Uterus (tissue), 4 donors: ENCODE results near the gene EPYC. TPM values are rescaled to one million over a fixed set of nuclear protein-coding genes. Genes with fewer than 3 reads are reported as not detected.

Experiments
- DNase-seq, 2 donors: peaks; one replicate each; pipeline ENCODE4 v3.0.0-alpha.2; 2019 to 2020
- H3K27ac ChIP-seq, 2 donors: fragments of 200-600 bp; sonication (generic); 1 replicate in 1 of 2; 2 replicates in 1 of 2; pipeline ENCODE4 v1.5.1; 2016 to 2018
- H3K27me3 ChIP-seq, 2 donors: fragments of 200-600 bp; sonication (generic); one replicate each; pipeline ENCODE4 v1.5.1; 2018 to 2019; ENCODE audit warnings: control low read depth in 1 of 2
- H3K36me3 ChIP-seq, 2 donors: fragments of 200-600 bp; sonication (generic); one replicate each; pipeline ENCODE4 v1.5.1; 2019; ENCODE audit warnings: control low read depth in 1 of 2
- H3K4me1 ChIP-seq, 2 donors: fragments of 200-600 bp; sonication (generic); one replicate each; pipeline ENCODE4 v1.5.1; 2018 to 2019; ENCODE audit warnings: control low read depth in 1 of 2
- H3K4me3 ChIP-seq, 2 donors: fragments of 200-600 bp; sonication (generic); 1 replicate in 1 of 2; 2 replicates in 1 of 2; pipeline ENCODE4 v1.5.1; 2018 to 2019; ENCODE audit warnings: mild to moderate bottlenecking in 1 of 2
- H3K9me3 ChIP-seq, 2 donors: fragments of 200-600 bp; sonication (generic); one replicate each; pipeline ENCODE4 v1.5.1; 2019; ENCODE audit warnings: control low read depth in 1 of 2
- POLR2A ChIP-seq, 2 donors: fragments of 450-650 bp; IDR thresholded peaks; one replicate each; pipeline ENCODE4 v1.6.1; 2016; ENCODE audit warnings: antibody characterized with exemption in 2 of 2, mild to moderate bottlenecking in 1 of 2, moderate library complexity in 1 of 2
- intact Hi-C: fragments of 100-400 bp; cut with DNase I; formaldehyde crosslinking; loops from one replicate; pipeline ENCODE4 v1.15.1; 2023; ENCODE audit warnings: low total_unique reads
- total RNA-seq, 4 donors: library from RNA; depleted of rRNA in 3 of 4; stranded (reverse); fragments of >200 nt in 3 of 4; gene quantifications; one replicate each; pipeline versions ENCODE4 v1.1.0 to v1.2.4, GENCODE V29; 2014 to 2023
- TF ChIP-seq, protein P1 (sequence below), 4 experiments: fragments of 200-600 bp in 2 of 4; fragments of 450-650 bp in 2 of 4; sonication (generic) in 2 of 4; IDR thresholded peaks; one replicate each; pipeline ENCODE4 v1.5.1; 2016 to 2019; ENCODE audit warnings: antibody characterized with exemption in 4 of 4, mild to moderate bottlenecking in 2 of 4, moderate library complexity in 1 of 4
- donor health status: DM: yes; HTN: yes; CAD: no.

Gene EPYC
- total RNA-seq, 4 donors from 2014 or later, result 0.14 TPM; not detected in 3

DNA sequence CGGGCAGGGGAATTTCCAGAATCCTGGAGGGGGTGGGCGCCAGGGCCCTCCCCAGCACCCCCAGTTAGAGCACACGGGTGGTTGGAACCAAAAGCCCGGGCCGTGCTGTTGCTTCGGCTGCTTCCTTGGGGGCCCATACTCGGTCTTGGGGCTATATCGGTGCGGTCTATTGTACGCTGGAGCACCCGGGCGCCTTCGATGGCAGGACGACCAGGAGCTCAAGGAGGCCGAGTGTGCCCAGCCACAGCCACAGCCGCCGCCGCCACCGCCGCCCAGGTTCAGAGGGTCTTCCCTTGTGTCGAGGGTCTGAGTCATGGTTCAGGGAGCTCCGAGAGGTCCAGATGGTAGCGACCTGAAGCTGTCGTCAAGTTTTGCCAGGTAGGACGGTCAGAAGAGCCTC is 50.3 kb downstream of the EPYC start:
- no peak for DNase-seq
- intact Hi-C loops, result no loop called here

DNA sequence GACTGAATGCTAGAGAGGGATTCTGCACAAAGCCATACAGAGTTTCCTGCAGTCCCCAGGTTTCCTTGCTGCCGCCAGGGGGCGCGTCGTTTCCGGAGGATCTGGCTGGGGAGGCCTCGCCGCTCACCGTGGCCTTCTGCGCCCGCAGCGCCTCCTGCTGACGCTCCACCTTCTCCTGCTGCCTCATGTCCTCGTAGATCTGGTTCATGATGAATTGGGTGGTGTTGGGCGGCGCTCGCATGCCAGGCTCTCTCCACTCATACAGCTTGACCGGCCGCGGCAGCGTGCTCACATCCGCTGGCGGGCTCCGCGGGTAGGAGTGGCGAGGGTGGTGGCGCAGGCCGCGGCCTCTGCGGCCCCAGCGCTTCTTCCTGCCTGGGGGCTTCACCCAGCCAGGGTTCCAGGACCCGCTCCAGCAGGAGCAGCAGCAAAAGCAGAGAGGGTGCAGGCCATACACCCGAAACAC is 50.8 kb downstream of the EPYC start:
- TF ChIP-seq, protein P1, sequence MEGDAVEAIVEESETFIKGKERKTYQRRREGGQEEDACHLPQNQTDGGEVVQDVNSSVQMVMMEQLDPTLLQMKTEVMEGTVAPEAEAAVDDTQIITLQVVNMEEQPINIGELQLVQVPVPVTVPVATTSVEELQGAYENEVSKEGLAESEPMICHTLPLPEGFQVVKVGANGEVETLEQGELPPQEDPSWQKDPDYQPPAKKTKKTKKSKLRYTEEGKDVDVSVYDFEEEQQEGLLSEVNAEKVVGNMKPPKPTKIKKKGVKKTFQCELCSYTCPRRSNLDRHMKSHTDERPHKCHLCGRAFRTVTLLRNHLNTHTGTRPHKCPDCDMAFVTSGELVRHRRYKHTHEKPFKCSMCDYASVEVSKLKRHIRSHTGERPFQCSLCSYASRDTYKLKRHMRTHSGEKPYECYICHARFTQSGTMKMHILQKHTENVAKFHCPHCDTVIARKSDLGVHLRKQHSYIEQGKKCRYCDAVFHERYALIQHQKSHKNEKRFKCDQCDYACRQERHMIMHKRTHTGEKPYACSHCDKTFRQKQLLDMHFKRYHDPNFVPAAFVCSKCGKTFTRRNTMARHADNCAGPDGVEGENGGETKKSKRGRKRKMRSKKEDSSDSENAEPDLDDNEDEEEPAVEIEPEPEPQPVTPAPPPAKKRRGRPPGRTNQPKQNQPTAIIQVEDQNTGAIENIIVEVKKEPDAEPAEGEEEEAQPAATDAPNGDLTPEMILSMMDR (IDR thresholded peaks at IDR 0.05), result no peak
- no peak for TF ChIP-seq POLR2A (IDR thresholded peaks at IDR 0.05)
- no peak for DNase-seq
- H3K4me1 ChIP-seq, result no peaks in the 10 kb centered on the region
- no peak overlapping the region for H3K4me3 ChIP-seq
- H3K27ac ChIP-seq, result no peak overlapping the region
- intact Hi-C loops, result no loop called here
- H3K36me3 ChIP-seq, result no peaks in the 10 kb centered on the region
- H3K27me3 ChIP-seq, result no peaks in the 10 kb centered on the region
- no peaks in the 10 kb centered on the region for H3K9me3 ChIP-seq

More for the DNA sequence above, 50.3 kb downstream of the EPYC start:
- H3K27ac ChIP-seq, result no peak overlapping the region
- H3K27me3 ChIP-seq, result no peaks in the 10 kb centered on the region
- H3K4me3 ChIP-seq, result no peak overlapping the region
- H3K9me3 ChIP-seq, result no peaks in the 10 kb centered on the region
- TF ChIP-seq, protein P1 (IDR thresholded peaks at IDR 0.05), result no peak
- no peak for TF ChIP-seq POLR2A (IDR thresholded peaks at IDR 0.05)
- no peaks in the 10 kb centered on the region for H3K4me1 ChIP-seq
- no peaks in the 10 kb centered on the region for H3K36me3 ChIP-seq

DNA sequence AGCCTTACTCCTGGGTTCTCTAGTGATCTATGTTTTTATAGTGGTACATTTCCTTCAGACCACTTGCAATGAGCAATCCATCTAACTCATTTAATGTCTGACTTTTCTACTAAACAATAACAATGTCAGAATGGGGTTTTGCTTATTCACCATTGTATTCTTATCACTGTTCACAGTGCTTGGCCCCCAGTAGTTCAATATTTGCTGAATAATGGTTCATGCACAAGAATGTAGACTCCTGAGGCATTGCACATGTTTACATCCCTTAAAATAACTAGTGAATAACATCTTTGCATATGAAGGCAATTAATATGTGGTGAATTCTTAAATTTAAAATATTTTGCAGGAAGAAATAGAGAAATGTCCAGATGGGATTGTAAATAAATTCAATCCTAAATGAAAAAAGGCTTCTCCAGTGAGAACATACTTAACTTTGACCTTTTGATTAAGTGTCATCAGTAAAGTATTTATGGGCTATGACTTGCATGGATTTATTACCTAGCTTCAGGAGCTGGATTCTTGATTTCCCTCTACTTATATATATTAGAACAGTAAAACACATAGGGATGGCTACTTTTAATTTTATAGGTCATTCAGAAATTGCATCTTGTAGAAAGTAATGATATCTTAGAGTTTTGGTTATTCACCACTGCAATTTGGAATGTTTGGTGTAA is 53.2 kb downstream of the EPYC start:
- Histone ChIP-seq H3K4me3 (no peak overlapping the region), H3K9me3 (no peaks in the 10 kb centered on the region), H3K4me1 (no peaks in the 10 kb centered on the region), H3K36me3 (no peaks in the 10 kb centered on the region), H3K27me3 (no peaks in the 10 kb centered on the region), H3K27ac (no peak overlapping the region)
- intact Hi-C loops, result no loop called here
- no peak for DNase-seq
- TF ChIP-seq POLR2A (IDR thresholded peaks at IDR 0.05), result no peak
- TF ChIP-seq, protein P1 (IDR thresholded peaks at IDR 0.05), result no peak

DNA sequence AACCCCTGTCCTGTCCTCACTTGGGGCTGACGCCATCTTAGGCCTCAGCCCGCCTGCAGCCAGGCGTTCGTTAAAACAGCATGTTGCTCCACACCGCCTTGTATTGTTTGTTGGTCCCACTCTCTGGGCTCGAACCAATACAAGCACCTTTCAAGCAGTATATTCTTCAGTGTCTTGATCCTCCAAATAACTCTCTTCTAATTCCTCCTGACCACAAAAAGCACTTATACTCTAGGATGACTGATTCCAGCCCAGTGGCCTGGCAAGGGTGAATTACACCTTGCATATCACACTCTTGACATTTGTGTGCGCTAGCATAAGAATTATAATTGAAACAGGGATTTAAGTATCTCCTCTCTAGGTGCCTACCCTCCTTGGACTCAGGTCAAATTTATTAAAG is 56.9 kb downstream of the EPYC start:
- TF ChIP-seq, protein P1 (IDR thresholded peaks at IDR 0.05), result no peak
- no peaks in the 10 kb centered on the region for H3K27me3 ChIP-seq
- H3K4me1 ChIP-seq, result no peaks in the 10 kb centered on the region
- DNase-seq, result no peak
- H3K27ac ChIP-seq, result no peak overlapping the region
- H3K36me3 ChIP-seq, result no peaks in the 10 kb centered on the region
- intact Hi-C loops, result no loop called here
- H3K9me3 ChIP-seq, result no peaks in the 10 kb centered on the region
- no peak overlapping the region for H3K4me3 ChIP-seq

DNA sequence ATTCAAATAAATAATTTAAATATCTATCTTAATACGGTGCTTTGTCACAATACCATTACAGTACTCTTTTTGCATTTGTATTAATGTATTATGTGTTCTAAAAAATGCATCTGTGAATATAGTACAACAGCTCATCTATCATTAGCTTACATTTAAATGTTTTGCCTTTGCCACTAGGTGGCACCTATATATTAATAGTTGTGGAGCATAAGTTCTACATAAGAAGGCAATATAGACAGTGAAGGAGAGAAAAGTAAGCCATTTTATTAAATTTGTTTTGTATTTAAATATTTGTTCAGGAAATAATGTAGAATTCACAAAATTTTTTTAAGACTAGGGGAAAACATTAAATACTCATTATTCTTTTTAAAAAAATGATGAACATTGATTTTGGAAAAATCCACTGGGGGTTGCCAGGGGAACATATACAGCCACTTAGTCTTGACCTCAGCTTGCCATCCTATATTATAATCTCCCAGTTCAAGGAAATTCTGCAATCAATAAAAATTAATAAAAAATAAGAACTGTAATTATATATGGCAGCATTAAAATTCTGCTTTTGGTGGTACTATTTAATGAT is 59.6 kb downstream of the EPYC start:
- TF ChIP-seq, protein P1 (IDR thresholded peaks at IDR 0.05), result peak; percentile 18 to 39 (median 30)
- no peak for TF ChIP-seq POLR2A (IDR thresholded peaks at IDR 0.05)
- intact Hi-C loops, result no loop called here
- Histone ChIP-seq H3K36me3 (no peaks in the 10 kb centered on the region), H3K27ac (no peak overlapping the region), H3K4me3 (no peak overlapping the region), H3K9me3 (no peaks in the 10 kb centered on the region), H3K27me3 (no peaks in the 10 kb centered on the region), H3K4me1 (no peaks in the 10 kb centered on the region)
- no peak for DNase-seq
